Activated CD4-positive, alpha-beta T cell treated with anti-CD3 and anti-CD28 coated beads, Interleukin-2, amount 10 ng/mL, durations not matched to agents 7 days and 5 days (primary cell): ENCODE measurements around the gene GOLGA2. TPM values are rescaled to one million over a fixed set of nuclear protein-coding genes. Genes with fewer than 3 reads are reported as not detected.

Source experiments
- CTCF ChIA-PET: fragments of 350-600 bp; sonication (Branson Sonifier 250); formaldehyde crosslinking; loops from one replicate; lab custom pipeline; 2021; ENCODE audit warnings: antibody characterized with exemption; lab: Charles Lee
- POLR2A ChIA-PET: fragments of 350-600 bp; sonication (Branson Sonifier 250); formaldehyde crosslinking; loops from one replicate; lab custom pipeline; 2021; ENCODE audit warnings: antibody characterized with exemption; lab: Charles Lee
- DNase-seq: peaks from one replicate; pipeline ENCODE4 v3.0.0-alpha.2; 2020
- H3K27ac Mint-ChIP-seq: one replicate; pipeline ENCODE4 v1.8.0; 2021; ENCODE audit warnings: mild to moderate bottlenecking, moderate library complexity, mixed read lengths
- H3K27me3 Mint-ChIP-seq: one replicate; pipeline ENCODE4 v1.8.0; 2021; ENCODE audit warnings: mixed read lengths
- H3K36me3 Mint-ChIP-seq: one replicate; pipeline ENCODE4 v1.8.0; 2021; ENCODE audit warnings: low read depth, mixed read lengths
- H3K4me1 Mint-ChIP-seq: one replicate; pipeline ENCODE4 v1.8.0; 2021; ENCODE audit warnings: mixed read lengths
- H3K4me3 Mint-ChIP-seq: one replicate; pipeline ENCODE4 v1.8.0; 2021; ENCODE audit warnings: mild to moderate bottlenecking, moderate library complexity, mixed read lengths
- H3K9me3 Mint-ChIP-seq: one replicate; pipeline ENCODE4 v1.8.0; 2021; ENCODE audit warnings: mixed read lengths
- total RNA-seq, 2 experiments: library from RNA; stranded (reverse); gene quantifications; one replicate each; pipeline ENCODE4 v1.2.3, GENCODE V29; 2021

GOLGA2 gene
- total RNA-seq = 10 to 100 TPM; 42.6 to 42.8 TPM

- no peak for DNase-seq
Observed at GRCh38 chr9:128275198-128276007, at the start of gene GOLGA2. TSS of gene GOLGA2 (minus strand) at chr9:128276007. CDS start at chr9:128275976, 31 bp downstream.

GRCh38 chr9:128324401-128324800, 48.6 kb upstream of the GOLGA2 start:
- ChIA-PET CTCF (interaction anchor here (0.8 to 1.2 kb wide), 2 partner anchors 18 to 38 kb away, joined by 3 to 4 read pairs; no protein-coding TSS in a partner anchor), POLR2A (no interaction called here)
- peaks cover 30% of the 10 kb centered on the region for H3K4me1 Mint-ChIP-seq
- DNase-seq = no peak
- H3K9me3 Mint-ChIP-seq = no peaks in the 10 kb centered on the region
- peak overlapping the region; percentile 50 for H3K27ac Mint-ChIP-seq
- no peaks in the 10 kb centered on the region for H3K27me3 Mint-ChIP-seq
- H3K36me3 Mint-ChIP-seq = no peaks in the 10 kb centered on the region
- peak overlapping the region; percentile 96 for H3K4me3 Mint-ChIP-seq

More at GRCh38 chr9:128275198-128276007, at the start of gene GOLGA2:
- Mint-ChIP-seq H3K36me3 (peaks cover 16% of the 10 kb centered on the region), H3K9me3 (no peaks in the 10 kb centered on the region), H3K27me3 (no peaks in the 10 kb centered on the region), H3K4me3 (peak within 1 kb of the TSS; percentile 97), H3K4me1 (peaks cover 60% of the 10 kb centered on the region), H3K27ac (peak within 1 kb of the TSS; percentile 97)
- ChIA-PET CTCF (interaction anchor here (0.9 kb wide), 1 partner anchor 20 kb away, joined by 3 read pairs; no protein-coding TSS in a partner anchor), POLR2A (interaction anchor here (0.6 to 0.7 kb wide), 2 partner anchors 25 to 26 kb away, joined by 3 to 4 read pairs; no protein-coding TSS in a partner anchor)

DNA sequence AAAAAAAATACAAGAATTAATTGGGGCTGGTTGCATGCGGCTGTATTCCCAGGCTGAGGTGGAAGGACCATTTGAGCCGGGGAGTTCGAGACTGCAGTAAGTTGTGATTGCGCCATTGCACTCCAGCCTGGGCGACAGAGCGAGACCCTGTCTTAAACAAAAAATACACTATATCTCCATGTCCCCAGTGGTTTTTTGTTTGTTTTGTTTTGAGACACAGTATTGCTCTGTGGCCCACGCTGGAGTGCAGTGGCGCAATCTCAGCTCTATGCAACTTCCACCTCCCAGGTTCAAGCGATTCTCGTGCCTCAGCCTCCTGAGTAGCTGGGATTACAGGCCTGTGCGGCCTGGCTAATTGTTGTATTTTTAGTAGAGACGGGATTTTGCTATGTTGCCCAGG, 48.0 kb upstream of the GOLGA2 start:
- DNase-seq = no peak
- no peaks in the 10 kb centered on the region for H3K36me3 Mint-ChIP-seq
- H3K27me3 Mint-ChIP-seq = no peaks in the 10 kb centered on the region
- peak overlapping the region; percentile 95 for H3K27ac Mint-ChIP-seq
- CTCF ChIA-PET = no interaction called here
- H3K4me3 Mint-ChIP-seq = peak overlapping the region; percentile 96
- no peaks in the 10 kb centered on the region for H3K9me3 Mint-ChIP-seq
- POLR2A ChIA-PET = no interaction called here
- H3K4me1 Mint-ChIP-seq = peaks cover 30% of the 10 kb centered on the region

DNA sequence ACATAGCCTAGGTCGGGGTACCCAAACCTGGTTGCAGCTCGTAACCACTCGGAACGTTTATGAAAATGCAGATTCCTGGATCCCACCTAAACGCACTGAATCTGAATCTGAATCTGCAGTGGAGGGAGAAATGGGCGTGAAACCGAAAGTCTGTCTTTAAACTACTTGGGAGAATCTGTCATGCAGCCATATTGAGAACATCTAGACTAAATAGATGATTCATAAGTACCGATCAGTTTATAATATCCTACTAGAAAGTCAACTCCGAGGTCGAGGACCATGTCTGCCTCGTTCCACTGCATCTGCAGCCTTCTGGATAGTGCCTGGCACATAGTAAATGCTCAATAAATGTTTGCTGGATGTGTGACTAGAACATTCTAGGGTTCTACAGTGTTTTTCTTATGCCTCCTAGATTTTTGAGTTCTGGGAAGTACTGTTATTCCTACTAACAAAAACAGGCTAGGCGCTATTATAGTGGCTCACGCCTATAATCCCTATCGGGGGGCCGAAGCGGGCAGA, 47.5 kb upstream of the GOLGA2 start:
- Mint-ChIP-seq H3K36me3 (no peaks in the 10 kb centered on the region), H3K4me1 (peaks cover 30% of the 10 kb centered on the region), H3K27me3 (no peaks in the 10 kb centered on the region), H3K27ac (peak overlapping the region; percentile 95), H3K4me3 (peak overlapping the region; percentile 96), H3K9me3 (no peaks in the 10 kb centered on the region)
- CTCF ChIA-PET = no interaction called here
- no peak for DNase-seq
- POLR2A ChIA-PET = no interaction called here

- ChIA-PET CTCF (no interaction called here), POLR2A (no interaction called here)
- H3K27me3 Mint-ChIP-seq = no peaks in the 10 kb centered on the region
- no peaks in the 10 kb centered on the region for H3K9me3 Mint-ChIP-seq
- H3K36me3 Mint-ChIP-seq = no peaks in the 10 kb centered on the region
- peaks cover 30% of the 10 kb centered on the region for H3K4me1 Mint-ChIP-seq
- peak within 1 kb of the TSS; percentile 95 for H3K27ac Mint-ChIP-seq
- peak; percentile 95 for DNase-seq
- H3K4me3 Mint-ChIP-seq = peak within 1 kb of the TSS; percentile 96
Observed at GRCh38 chr9:128322404-128323211, 46.8 kb upstream of the GOLGA2 start, which contains the start of the genes COQ4 and TRUB2. TSS of gene COQ4 (plus strand) at chr9:128322839. CDS start at chr9:128322859, 20 bp downstream. TSS of gene TRUB2 (minus strand) at chr9:128322447. CDS start at chr9:128322408, 39 bp downstream.

- DNase-seq = no peak
- Mint-ChIP-seq H3K4me1 (peaks cover 30% of the 10 kb centered on the region), H3K4me3 (peak overlapping the region; percentile 96), H3K9me3 (no peaks in the 10 kb centered on the region), H3K27me3 (no peaks in the 10 kb centered on the region), H3K36me3 (peaks cover 2% of the 10 kb centered on the region), H3K27ac (peak overlapping the region; percentile 95)
- ChIA-PET POLR2A (no interaction called here), CTCF (interaction anchor here (0.6 kb wide), 1 partner anchor 464 kb away, joined by 3 read pairs; no protein-coding TSS in a partner anchor)
Observed at GRCh38 chr9:128321879-128322403, 46.1 kb upstream of the GOLGA2 start.

GRCh38 chr9:128321343-128321742, 45.5 kb upstream of the GOLGA2 start:
- peak overlapping the region; percentile 96 for H3K4me3 Mint-ChIP-seq
- peak overlapping the region; percentile 95 for H3K27ac Mint-ChIP-seq
- peaks cover 6% of the 10 kb centered on the region for H3K36me3 Mint-ChIP-seq
- DNase-seq = no peak
- ChIA-PET CTCF (interaction anchor here (0.6 kb wide), 1 partner anchor 464 kb away, joined by 3 read pairs; no protein-coding TSS in a partner anchor), POLR2A (no interaction called here)
- H3K4me1 Mint-ChIP-seq = peaks cover 30% of the 10 kb centered on the region
- H3K27me3 Mint-ChIP-seq = no peaks in the 10 kb centered on the region
- no peaks in the 10 kb centered on the region for H3K9me3 Mint-ChIP-seq

GRCh38 chr9:128317629-128318028, 41.8 kb upstream of the GOLGA2 start:
- H3K27ac Mint-ChIP-seq = no peak overlapping the region
- H3K9me3 Mint-ChIP-seq = no peaks in the 10 kb centered on the region
- no peak overlapping the region for H3K4me3 Mint-ChIP-seq
- peaks cover 6% of the 10 kb centered on the region for H3K4me1 Mint-ChIP-seq
- peaks cover 9% of the 10 kb centered on the region for H3K36me3 Mint-ChIP-seq
- POLR2A ChIA-PET = no interaction called here
- no peak for DNase-seq
- CTCF ChIA-PET = no interaction called here
- H3K27me3 Mint-ChIP-seq = no peaks in the 10 kb centered on the region

GRCh38 chr9:128316421-128316820, 40.6 kb upstream of the GOLGA2 start:
- Mint-ChIP-seq H3K4me3 (no peak overlapping the region), H3K27me3 (no peaks in the 10 kb centered on the region), H3K27ac (no peak overlapping the region), H3K36me3 (peaks cover 9% of the 10 kb centered on the region), H3K4me1 (peaks cover 3% of the 10 kb centered on the region), H3K9me3 (no peaks in the 10 kb centered on the region)
- ChIA-PET CTCF (no interaction called here), POLR2A (no interaction called here)
- DNase-seq = no peak

DNA sequence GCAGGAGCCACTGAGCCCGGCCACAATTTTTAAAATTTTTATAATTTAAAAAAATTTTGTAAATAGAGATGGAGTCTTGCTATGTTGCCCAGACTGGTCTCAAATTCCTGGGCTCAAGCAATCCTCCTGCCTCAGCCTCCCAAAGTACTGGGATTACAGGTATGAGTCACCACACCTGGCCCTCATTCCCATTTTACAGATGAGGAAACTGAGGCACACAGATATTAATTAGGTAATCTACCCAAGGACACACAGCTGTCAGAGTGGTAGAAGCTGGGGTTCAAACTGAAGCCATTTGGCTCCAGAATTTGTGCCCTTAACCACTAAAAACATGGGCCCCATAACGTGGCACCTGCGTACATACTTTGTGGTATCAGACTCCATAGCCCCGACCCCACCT, 38.9 kb upstream of the GOLGA2 start:
- no peak overlapping the region for H3K4me3 Mint-ChIP-seq
- no peak overlapping the region for H3K27ac Mint-ChIP-seq
- DNase-seq = no peak
- no peaks in the 10 kb centered on the region for H3K9me3 Mint-ChIP-seq
- ChIA-PET POLR2A (no interaction called here), CTCF (interaction anchor here (0.7 to 1.5 kb wide), 2 partner anchors 10 to 20 kb away, joined by 4 to 5 read pairs; no protein-coding TSS in a partner anchor)
- no peaks in the 10 kb centered on the region for H3K27me3 Mint-ChIP-seq
- no peaks in the 10 kb centered on the region for H3K4me1 Mint-ChIP-seq
- H3K36me3 Mint-ChIP-seq = peaks cover 9% of the 10 kb centered on the region

DNA sequence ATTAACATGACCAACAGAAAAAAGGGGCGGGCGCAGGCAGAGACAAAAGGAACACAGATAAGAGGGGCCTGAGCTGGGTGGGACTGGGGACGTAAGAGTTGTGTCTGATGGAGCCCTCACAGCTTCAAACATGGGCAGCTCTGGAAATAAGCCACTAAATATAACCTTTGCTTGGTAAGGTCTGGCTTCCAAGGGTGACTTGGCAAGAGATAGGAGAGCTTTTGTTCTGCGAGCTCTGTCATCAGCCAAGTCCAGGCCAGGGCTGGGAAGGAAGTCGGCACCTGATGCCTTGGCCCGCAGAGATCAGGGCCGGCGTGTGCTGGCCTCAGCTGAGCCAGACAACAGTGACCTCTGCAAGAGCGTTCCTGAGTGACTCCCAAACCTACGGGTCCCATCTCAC, 34.7 kb upstream of the GOLGA2 start:
- H3K4me3 Mint-ChIP-seq = no peak overlapping the region
- POLR2A ChIA-PET = interaction anchor here (0.5 kb wide), 1 partner anchor 1835 kb away, joined by 4 read pairs; no protein-coding TSS in a partner anchor
- no peak for DNase-seq

DNA sequence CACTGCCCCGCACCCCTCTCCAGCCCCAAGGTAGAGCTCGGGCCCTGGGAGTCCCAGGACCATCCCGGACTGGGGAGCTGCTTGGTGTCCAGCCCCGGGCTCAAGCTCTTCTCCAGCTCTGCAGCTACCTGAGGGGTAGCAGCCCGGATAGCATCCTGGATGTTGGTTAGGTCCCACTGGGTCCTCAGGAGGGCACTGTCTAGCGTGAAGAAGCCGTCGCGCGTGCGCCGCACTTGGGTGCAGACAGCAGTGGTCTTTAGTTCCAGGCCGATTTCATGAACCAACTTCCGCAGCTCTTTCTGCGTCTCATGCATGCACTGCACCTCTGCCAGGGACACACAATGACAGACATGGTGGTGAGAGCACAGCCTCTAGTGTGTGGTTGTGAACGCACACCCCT, 33.7 kb upstream of the GOLGA2 start:
- Mint-ChIP-seq H3K36me3 (peaks cover 5% of the 10 kb centered on the region), H3K27me3 (no peaks in the 10 kb centered on the region), H3K4me3 (no peak overlapping the region), H3K27ac (no peak overlapping the region), H3K4me1 (no peaks in the 10 kb centered on the region), H3K9me3 (no peaks in the 10 kb centered on the region)
- POLR2A ChIA-PET = no interaction called here
- CTCF ChIA-PET = interaction anchor here (0.8 to 1.5 kb wide), 3 partner anchors 9 to 53 kb away, joined by 3 to 4 read pairs (median 4); no protein-coding TSS in a partner anchor
- no peak for DNase-seq

More for the DNA sequence above, 34.7 kb upstream of the GOLGA2 start:
- CTCF ChIA-PET = interaction anchor here (0.6 to 1.8 kb wide), 3 partner anchors 14 to 121 kb away, joined by 3 to 6 read pairs (median 5); partner anchors contain the start of gene URM1
- H3K36me3 Mint-ChIP-seq = peaks cover 5% of the 10 kb centered on the region
- H3K27ac Mint-ChIP-seq = no peak overlapping the region
- H3K9me3 Mint-ChIP-seq = no peaks in the 10 kb centered on the region
- no peaks in the 10 kb centered on the region for H3K27me3 Mint-ChIP-seq
- no peaks in the 10 kb centered on the region for H3K4me1 Mint-ChIP-seq
